Caco-2 (cell line): ENCODE results near the gene PDX1. TPM values are rescaled to one million over a fixed set of nuclear protein-coding genes. Genes with fewer than 3 reads are reported as not detected.

ENCODE experiments used
- BruUV-seq: library from RNA; stranded (reverse); fragments of 400-500 nt; replicated peaks from 2 replicates; lab custom pipeline; 2021; lab: Mats Ljungman, UMichigan
- CTCF ChIA-PET: fragments of 300-600 bp; sonication (Branson Sonifier 250); formaldehyde crosslinking; loops from one replicate; lab custom pipeline; 2022; ENCODE audit warnings: antibody characterized with exemption; lab: Charles Lee
- POLR2A ChIA-PET: fragments of 300-600 bp; sonication (Branson Sonifier 250); formaldehyde crosslinking; loops from one replicate; lab custom pipeline; 2022; ENCODE audit warnings: antibody characterized with exemption; lab: Charles Lee
- DNase-seq, 2 experiments: peaks; one replicate each; pipeline versions ENCODE4 v3.0.0 to v3.0.0-alpha.2; 2020 to 2022
- H3K27me3 ChIP-seq: replicated peaks from 2 replicates; pipeline ENCODE4 v1.6.0; 2011; ENCODE audit warnings: low read length; ENCODE audit not compliant: control insufficient read depth, insufficient read depth
- H3K36me3 ChIP-seq: 2 replicates; pipeline ENCODE4 v1.5.1; 2011; ENCODE audit warnings: low read length; ENCODE audit not compliant: control insufficient read depth, insufficient read depth
- H3K4me1 ChIP-seq: fragments of 250-450 bp; sonication (Bioruptor Pico); 2 replicates; pipeline ENCODE4 v1.5.1; 2020; ENCODE audit warnings: mild to moderate bottlenecking
- H3K4me3 ChIP-seq: 2 replicates; pipeline ENCODE4 v1.5.1; 2011; ENCODE audit warnings: low read depth, mild to moderate bottlenecking, control low read depth, low read length
- H3K9me3 ChIP-seq: fragments of 250-450 bp; sonication (Bioruptor Pico); 2 replicates; pipeline ENCODE4 v1.5.1; 2020; ENCODE audit warnings: mild to moderate bottlenecking, moderate library complexity
- H3K27ac Mint-ChIP-seq: one replicate; pipeline ENCODE4 v1.8.0; 2022; ENCODE audit warnings: mixed read lengths; ENCODE audit not compliant: unreplicated experiment
- H3K27me3 Mint-ChIP-seq: one replicate; pipeline ENCODE4 v1.8.0; 2022; ENCODE audit warnings: mixed read lengths; ENCODE audit not compliant: insufficient read depth, unreplicated experiment
- H3K36me3 Mint-ChIP-seq: one replicate; pipeline ENCODE4 v1.8.0; 2022; ENCODE audit warnings: mild to moderate bottlenecking, mixed read lengths; ENCODE audit not compliant: insufficient read depth, unreplicated experiment
- H3K4me1 Mint-ChIP-seq: one replicate; pipeline ENCODE4 v1.8.0; 2022; ENCODE audit warnings: low read depth, mixed read lengths; ENCODE audit not compliant: unreplicated experiment
- H3K4me3 Mint-ChIP-seq: one replicate; pipeline ENCODE4 v1.8.0; 2022; ENCODE audit warnings: mild to moderate bottlenecking, moderate library complexity, mixed read lengths; ENCODE audit not compliant: unreplicated experiment
- H3K9me3 Mint-ChIP-seq: one replicate; pipeline ENCODE4 v1.8.0; 2022; ENCODE audit warnings: mixed read lengths; ENCODE audit not compliant: unreplicated experiment
- intact Hi-C: fragments of 100-400 bp; cut with micrococcal nuclease; formaldehyde crosslinking; loops from one replicate; pipeline ENCODE4 v1.10.0; 2022; ENCODE audit not compliant: unreplicated experiment
- total RNA-seq: library from RNA; stranded (reverse); gene quantifications from 2 replicates; pipeline ENCODE4 v1.2.3, GENCODE V29; 2022
- TF ChIP-seq, protein P1 (sequence below), 2 experiments: fragments of 200-600 bp in 1 of 2; IDR thresholded peaks; 1 replicate in 1 of 2; 2 replicates in 1 of 2; pipeline versions ENCODE4 v1.5.1 to v1.8.0; 2011 to 2022; ENCODE audit warnings: antibody characterized with exemption in 1 of 2, control low read depth in 1 of 2, inconsistent platforms in 1 of 2, low read depth in 1 of 2, low read length in 1 of 2, mild to moderate bottlenecking in 1 of 2, moderate library complexity in 1 of 2; ENCODE audit not compliant: insufficient read depth in 1 of 2, severe bottlenecking in 1 of 2, unreplicated experiment in 1 of 2

The PDX1 gene
- total RNA-seq, 1 experiment from 2014 or later = 3.7 TPM

DNA sequence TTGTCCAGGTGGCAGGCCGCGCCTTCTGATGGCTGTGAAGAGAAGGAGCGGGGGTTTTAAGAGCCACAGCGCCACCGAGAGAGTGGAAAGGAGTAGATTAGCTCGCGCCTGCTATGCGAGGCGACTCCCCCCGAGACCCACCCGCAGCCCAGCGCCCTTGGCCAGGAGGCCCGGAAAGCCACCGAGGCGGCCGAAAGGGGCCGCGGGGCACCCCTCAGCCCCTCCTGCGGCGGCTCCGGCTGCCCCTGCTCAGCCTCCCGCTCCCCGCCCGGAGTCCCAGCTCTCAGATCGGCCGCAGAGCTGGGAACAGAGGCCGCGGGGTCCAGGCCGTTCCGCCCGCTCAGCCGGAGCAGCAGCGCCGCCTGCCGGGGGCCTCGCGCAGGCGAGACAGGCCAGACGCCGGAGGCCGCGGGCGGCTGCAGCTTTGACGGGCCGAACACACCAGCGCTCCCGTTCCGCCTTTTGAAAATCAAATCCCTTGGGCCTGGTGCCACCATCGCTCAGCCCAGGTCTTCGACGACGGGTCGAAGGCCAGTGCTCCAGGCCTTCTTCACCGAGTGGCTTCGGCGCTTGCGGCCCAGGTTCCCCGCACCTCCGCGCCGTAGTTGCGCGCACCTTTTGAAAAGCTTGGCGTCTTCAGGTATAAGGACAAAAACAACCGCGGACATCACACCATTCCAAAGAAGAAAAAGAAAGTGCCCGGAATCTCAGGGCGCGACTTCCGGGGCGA, 34.0 kb downstream of the PDX1 start:
- Histone ChIP-seq H3K4me1 (peaks cover 51% of the 10 kb centered on the region), H3K9me3 (no peaks in the 10 kb centered on the region), H3K27me3 (no peaks in the 10 kb centered on the region), H3K36me3 (no peaks in the 10 kb centered on the region), H3K4me3 (peak overlapping the region; percentile 56)
- TF ChIP-seq, protein P1, sequence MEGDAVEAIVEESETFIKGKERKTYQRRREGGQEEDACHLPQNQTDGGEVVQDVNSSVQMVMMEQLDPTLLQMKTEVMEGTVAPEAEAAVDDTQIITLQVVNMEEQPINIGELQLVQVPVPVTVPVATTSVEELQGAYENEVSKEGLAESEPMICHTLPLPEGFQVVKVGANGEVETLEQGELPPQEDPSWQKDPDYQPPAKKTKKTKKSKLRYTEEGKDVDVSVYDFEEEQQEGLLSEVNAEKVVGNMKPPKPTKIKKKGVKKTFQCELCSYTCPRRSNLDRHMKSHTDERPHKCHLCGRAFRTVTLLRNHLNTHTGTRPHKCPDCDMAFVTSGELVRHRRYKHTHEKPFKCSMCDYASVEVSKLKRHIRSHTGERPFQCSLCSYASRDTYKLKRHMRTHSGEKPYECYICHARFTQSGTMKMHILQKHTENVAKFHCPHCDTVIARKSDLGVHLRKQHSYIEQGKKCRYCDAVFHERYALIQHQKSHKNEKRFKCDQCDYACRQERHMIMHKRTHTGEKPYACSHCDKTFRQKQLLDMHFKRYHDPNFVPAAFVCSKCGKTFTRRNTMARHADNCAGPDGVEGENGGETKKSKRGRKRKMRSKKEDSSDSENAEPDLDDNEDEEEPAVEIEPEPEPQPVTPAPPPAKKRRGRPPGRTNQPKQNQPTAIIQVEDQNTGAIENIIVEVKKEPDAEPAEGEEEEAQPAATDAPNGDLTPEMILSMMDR (IDR thresholded peaks at IDR 0.05; ENCODE audit: insufficient read depth in 1 of 2, low read depth in 1 of 2, low read length in 1 of 2, severe bottlenecking in 1 of 2, unreplicated experiment in 1 of 2) = peak; percentile 79 to 95
- BruUV-seq = no TSS peak
- peak overlapping the region; percentile 94 for H3K27ac Mint-ChIP-seq
- H3K4me1 Mint-ChIP-seq = peaks cover 13% of the 10 kb centered on the region
- no peaks in the 10 kb centered on the region for H3K27me3 Mint-ChIP-seq
- no peaks in the 10 kb centered on the region for H3K9me3 Mint-ChIP-seq
- peaks cover 16% of the 10 kb centered on the region for H3K36me3 Mint-ChIP-seq
- POLR2A ChIA-PET = interaction anchor here (0.6 to 2.6 kb wide), 13 partner anchors 8 to 592 kb away, joined by 3 to 17 read pairs (median 5); no protein-coding TSS in a partner anchor
- intact Hi-C loops = loop anchor here (1.0 kb wide), 6 partner anchors 30 to 183 kb away; no protein-coding TSS in a partner anchor
- peak overlapping the region; percentile 88 for H3K4me3 Mint-ChIP-seq
- peak; percentile 88 to 96 for DNase-seq
- CTCF ChIA-PET = interaction anchor here (0.6 to 4.1 kb wide), 37 partner anchors 8 to 997 kb away, joined by 3 to 139 read pairs (median 4); partner anchors contain the start of genes CDX2, GTF3A, PDX1 and URAD

DNA sequence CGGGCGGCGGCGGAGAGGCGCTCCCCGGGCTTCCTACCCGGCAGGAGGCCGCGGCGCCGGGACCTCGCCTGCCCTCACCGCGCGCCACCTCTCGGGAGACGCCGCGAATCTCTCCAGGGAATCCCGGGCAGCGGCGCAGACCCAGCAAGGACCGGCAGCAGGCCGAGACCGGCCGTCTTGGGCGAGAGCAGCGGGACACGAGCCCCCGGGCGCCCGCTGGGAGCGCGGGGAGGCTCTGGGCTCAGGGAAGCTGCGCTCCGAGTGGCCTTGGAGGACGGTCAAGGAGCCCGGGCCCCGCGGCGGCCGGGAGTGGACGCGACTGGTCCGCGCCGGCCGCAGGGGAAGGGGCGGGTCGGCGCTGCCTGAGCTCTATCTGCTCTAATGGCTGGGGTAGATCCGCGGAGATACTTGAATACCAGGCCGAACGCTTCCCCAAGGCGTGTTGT, 34.6 kb downstream of the PDX1 start:
- peak overlapping the region; percentile 94 for H3K27ac Mint-ChIP-seq
- intact Hi-C loops = no loop called here
- no peaks in the 10 kb centered on the region for H3K9me3 Mint-ChIP-seq
- Histone ChIP-seq H3K36me3 (no peaks in the 10 kb centered on the region), H3K4me3 (peak overlapping the region; percentile 56), H3K4me1 (peaks cover 54% of the 10 kb centered on the region), H3K9me3 (no peaks in the 10 kb centered on the region), H3K27me3 (no peaks in the 10 kb centered on the region)
- peak overlapping the region; percentile 88 for H3K4me3 Mint-ChIP-seq
- no TSS peak for BruUV-seq
- ChIA-PET CTCF (interaction anchor here (0.6 to 4.1 kb wide), 28 partner anchors 8 to 998 kb away, joined by 3 to 139 read pairs (median 6); partner anchors contain the start of genes CDX2, GTF3A and PDX1), POLR2A (interaction anchor here (0.6 to 2.6 kb wide), 13 partner anchors 8 to 592 kb away, joined by 3 to 17 read pairs (median 5); partner anchors contain the start of gene PDX1)
- H3K4me1 Mint-ChIP-seq = peaks cover 13% of the 10 kb centered on the region
- DNase-seq = peak; percentile 70 to 82
- H3K27me3 Mint-ChIP-seq = no peaks in the 10 kb centered on the region
- H3K36me3 Mint-ChIP-seq = peaks cover 16% of the 10 kb centered on the region
- TF ChIP-seq, protein P1 (IDR thresholded peaks at IDR 0.05; ENCODE audit: insufficient read depth in 1 of 2, low read depth in 1 of 2, low read length in 1 of 2, severe bottlenecking in 1 of 2, unreplicated experiment in 1 of 2) = peak in 1 of 2 experiments; percentile 26

DNA sequence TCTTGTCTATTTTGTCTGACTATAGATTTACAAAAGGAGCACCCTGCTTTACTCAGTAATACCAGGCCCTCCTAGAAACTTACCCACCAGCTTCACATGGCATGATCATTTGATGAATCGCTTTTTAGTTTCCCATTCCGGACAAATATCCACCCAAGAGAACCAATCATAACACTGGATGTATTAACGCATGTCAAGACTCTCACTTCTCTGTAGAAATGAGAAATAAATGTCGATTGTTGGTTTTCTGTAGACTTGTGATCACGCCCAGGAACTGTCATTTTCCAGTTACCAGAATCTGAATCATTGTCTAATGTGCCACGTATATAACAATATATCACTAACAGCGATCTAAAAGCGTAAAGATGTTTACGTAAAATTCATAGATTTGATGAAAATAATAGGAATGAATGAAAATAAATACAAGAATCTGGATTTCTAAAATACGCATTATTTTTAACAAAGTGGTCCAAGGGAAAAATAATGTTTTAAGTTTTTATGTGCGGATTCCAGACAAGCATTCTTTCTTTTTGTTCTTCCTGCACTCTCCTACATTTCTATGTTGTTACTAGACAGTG, 35.3 kb downstream of the PDX1 start:
- Mint-ChIP-seq H3K27me3 (no peaks in the 10 kb centered on the region), H3K4me1 (peaks cover 17% of the 10 kb centered on the region), H3K4me3 (peak overlapping the region; percentile 88), H3K36me3 (peaks cover 19% of the 10 kb centered on the region), H3K9me3 (no peaks in the 10 kb centered on the region), H3K27ac (peak overlapping the region; percentile 94)
- Histone ChIP-seq H3K4me1 (peaks cover 61% of the 10 kb centered on the region), H3K36me3 (no peaks in the 10 kb centered on the region), H3K27me3 (no peaks in the 10 kb centered on the region), H3K4me3 (peak overlapping the region; percentile 56), H3K9me3 (no peaks in the 10 kb centered on the region)
- ChIA-PET POLR2A (interaction anchor here (0.6 to 2.6 kb wide), 9 partner anchors 11 to 334 kb away, joined by 3 to 17 read pairs (median 5); partner anchors contain the start of gene PDX1), CTCF (interaction anchor here (1.0 to 4.1 kb wide), 13 partner anchors 12 to 970 kb away, joined by 3 to 139 read pairs (median 21); partner anchors contain the start of genes CDX2, GTF3A and PDX1)
- TF ChIP-seq, protein P1 (IDR thresholded peaks at IDR 0.05; ENCODE audit: insufficient read depth in 1 of 2, low read depth in 1 of 2, low read length in 1 of 2, severe bottlenecking in 1 of 2, unreplicated experiment in 1 of 2) = no peak
- no peak for DNase-seq
- BruUV-seq = TSS peak; percentile 62
- intact Hi-C loops = no loop called here
